HepG2 (cell line): Measurements from ENCODE around the gene CDKN1C. TPM values are rescaled to one million over a fixed set of nuclear protein-coding genes. Genes with fewer than 3 reads are reported as not detected.

Experiments used
- ATAC-seq: fragments of 200-7000 bp; cut with Tn5 transposase; 3 replicates; pipeline ENCODE4 v1.9.1; 2020; ENCODE audit warnings: mild to moderate bottlenecking, moderate library complexity
- BruUV-seq: library from RNA; stranded (reverse); fragments of 400-500 nt; replicated peaks from 2 replicates; lab custom pipeline; 2021; lab: Mats Ljungman, UMichigan
- CTCF ChIA-PET: fragments of 300-600 bp; formaldehyde crosslinking; extraction: SDS; loops from one replicate; lab custom pipeline; 2021; ENCODE audit warnings: low total read pairs, inconsistent platforms, low intra/inter-chr PET ratio; lab: Yijun Ruan, JAX
- POLR2A ChIA-PET: fragments of 350-600 bp; sonication (Branson Sonifier 250); formaldehyde crosslinking; loops from one replicate; lab custom pipeline; 2020; ENCODE audit warnings: antibody characterized with exemption, inconsistent platforms; lab: Yijun Ruan, JAX
- DNase-seq: peaks from one replicate; pipeline ENCODE4 v3.0.0-alpha.2; 2015; ENCODE audit warnings: low spot score
- FAIRE-seq: peaks from 3 replicates; lab custom pipeline; 2011; peaks lifted over from hg19 to GRCh38; lab: Jason Lieb, UNC
- H2AFZ ChIP-seq: one replicate; pipeline ENCODE4 v1.6.1; 2011; ENCODE audit warnings: low read length, inconsistent platforms
- H3K27ac ChIP-seq: fragments of 300-600 bp; 3 replicates; pipeline ENCODE4 v1.8.0; 2011; ENCODE audit warnings: mixed run types, mild to moderate bottlenecking, mixed read lengths, low read length, inconsistent platforms; ENCODE audit not compliant: insufficient read depth; ENCODE audit errors: extremely low read length
- H3K27me3 ChIP-seq, 2 experiments: fragments of 200-600 bp in 1 of 2; 2 replicates in 1 of 2; 3 replicates in 1 of 2; pipeline versions ENCODE4 v1.6.0 to v1.8.0; 2011; ENCODE audit warnings: low read length in 2 of 2, mild to moderate bottlenecking in 2 of 2, moderate library complexity in 2 of 2, inconsistent platforms in 1 of 2; ENCODE audit not compliant: insufficient read depth in 2 of 2, control insufficient read depth in 1 of 2
- H3K36me3 ChIP-seq, 2 experiments: fragments of 200-600 bp in 1 of 2; replicated peaks in 1 of 2; 2 replicates in 1 of 2; 3 replicates in 1 of 2; pipeline versions ENCODE4 v1.5.1 to v1.8.0; 2011; ENCODE audit warnings: low read length in 2 of 2, inconsistent platforms in 1 of 2; ENCODE audit not compliant: insufficient read depth in 2 of 2, control insufficient read depth in 1 of 2
- H3K4me1 ChIP-seq: 2 replicates; pipeline ENCODE4 v1.5.1; 2012; ENCODE audit warnings: low read length, inconsistent platforms; ENCODE audit not compliant: insufficient read depth
- H3K4me2 ChIP-seq: 2 replicates; pipeline ENCODE4 v1.6.0; 2011; ENCODE audit warnings: low read depth, low read length, inconsistent platforms
- H3K4me3 ChIP-seq, 3 experiments: fragments of 200-600 bp in 1 of 3; sonication (generic), shearing (Covaris generic) in 1 of 3; replicated peaks in 1 of 3; 2 replicates each; pipeline ENCODE4 v1.5.1; 2011 to 2016; ENCODE audit warnings: low read length in 3 of 3, inconsistent platforms in 2 of 3, low read depth in 2 of 3, mild to moderate bottlenecking in 2 of 3, control low read depth in 1 of 3, mixed read lengths in 1 of 3; ENCODE audit not compliant: insufficient read depth in 1 of 3
- H3K79me2 ChIP-seq: one replicate; pipeline ENCODE4 v1.6.1; 2011; ENCODE audit warnings: low read length, inconsistent platforms; ENCODE audit not compliant: insufficient read depth
- H3K9ac ChIP-seq: 2 replicates; pipeline ENCODE4 v1.6.0; 2011; ENCODE audit warnings: mild to moderate bottlenecking, low read depth, low read length, inconsistent platforms; ENCODE audit not compliant: insufficient read depth
- H3K9me3 ChIP-seq: 2 replicates; pipeline ENCODE4 v1.5.1; 2012; ENCODE audit warnings: mild to moderate bottlenecking, low read length
- H4K20me1 ChIP-seq: 2 replicates; pipeline ENCODE4 v1.6.0; 2011; ENCODE audit warnings: inconsistent platforms, mild to moderate bottlenecking, low read length, moderate library complexity; ENCODE audit not compliant: insufficient read depth
- CREM ChIP-seq, 2 experiments: sonication (generic) in 1 of 2; formaldehyde crosslinking in 1 of 2; IDR thresholded peaks; 2 replicates each; pipeline versions ENCODE4 v1.4.0 to v1.6.1; 2016 to 2020; ENCODE audit warnings: antibody characterized with exemption in 1 of 2, mild to moderate bottlenecking in 1 of 2, missing genetic modification reagents in 1 of 2
- HOXA9 ChIP-seq: sonication (generic); formaldehyde crosslinking; IDR thresholded peaks from 2 replicates; pipeline ENCODE4 v1.8.1; 2022; ENCODE audit warnings: missing genetic modification reagents, mild to moderate bottlenecking, moderate library complexity, borderline replicate concordance
- KLF6 ChIP-seq: IDR thresholded peaks from 2 replicates; pipeline ENCODE4 v1.8.0; 2016; ENCODE audit warnings: missing biosample characterization, missing genetic modification reagents
- NAIF1 ChIP-seq: sonication (generic); formaldehyde crosslinking; IDR thresholded peaks from 2 replicates; pipeline ENCODE4 v1.5.0; 2020; ENCODE audit warnings: mild to moderate bottlenecking, missing genetic modification reagents, borderline replicate concordance
- NR2F6 ChIP-seq, 2 experiments: IDR thresholded peaks; 2 replicates each; pipeline ENCODE4 v1.6.1; 2016; ENCODE audit warnings: antibody characterized with exemption in 1 of 2, mild to moderate bottlenecking in 1 of 2
- WGBS: methylation state at CpG from one replicate; pipeline ENCODE4 v1.1.6; 2017; ENCODE audit warnings: low lambda C conversion rate; 5-methylcytosine and 5-hydroxymethylcytosine counted together
- in situ Hi-C: cut with HindIII; loops from 2 replicates; pipeline ENCODE4 v1.10.0; 2017; ENCODE audit warnings: low pct_unique_long_range_greater_than_20kb; ENCODE audit not compliant: extremely low pct_ligation_motif_present
- intact Hi-C: fragments of 100-400 bp; cut with micrococcal nuclease; formaldehyde crosslinking; loops from one replicate; pipeline ENCODE4 v1.10.0; 2022; ENCODE audit not compliant: unreplicated experiment
- polyA plus RNA-seq, 8 experiments: library from polyadenylated mRNA; depleted of rRNA in 3 of 8; stranded (reverse) in 7 of 8; unstranded in 1 of 8; fragments of >200 nt; fragmentation: Illumina TruSeq in 4 of 8; extraction: Trizol in 4 of 8; gene quantifications; 2 replicates each; pipeline versions ENCODE4 v1.2.1 to v1.2.3, GENCODE V29; 2011 to 2016; ENCODE audit warnings: low read depth in 4 of 8, missing spikeins in 1 of 8, mixed read lengths in 1 of 8; ENCODE audit not compliant: insufficient read depth in 1 of 8
- total RNA-seq, 5 experiments: library from RNA; depleted of rRNA; stranded (reverse); fragments of >200 nt; fragmentation: Illumina TruSeq; extraction: Trizol; gene quantifications; 2 replicates each; pipeline ENCODE4 v1.2.3, GENCODE V29; 2016; ENCODE audit warnings: low read depth in 1 of 5
- TF ChIP-seq, protein P1 (sequence below): sonication (generic); formaldehyde crosslinking; IDR thresholded peaks from 2 replicates; pipeline ENCODE4 v1.4.0; 2020; ENCODE audit warnings: missing genetic modification reagents
- TF ChIP-seq, protein P2 (sequence below): sonication (generic); formaldehyde crosslinking; IDR thresholded peaks from 2 replicates; pipeline ENCODE4 v1.5.0; 2020; ENCODE audit warnings: missing genetic modification reagents

Gene CDKN1C
- total and polyA plus RNA-seq, 2 of the 13 experiments (the other 11 are each of a cell fraction or from before 2014, with no cell fraction given), result not detected

DNA sequence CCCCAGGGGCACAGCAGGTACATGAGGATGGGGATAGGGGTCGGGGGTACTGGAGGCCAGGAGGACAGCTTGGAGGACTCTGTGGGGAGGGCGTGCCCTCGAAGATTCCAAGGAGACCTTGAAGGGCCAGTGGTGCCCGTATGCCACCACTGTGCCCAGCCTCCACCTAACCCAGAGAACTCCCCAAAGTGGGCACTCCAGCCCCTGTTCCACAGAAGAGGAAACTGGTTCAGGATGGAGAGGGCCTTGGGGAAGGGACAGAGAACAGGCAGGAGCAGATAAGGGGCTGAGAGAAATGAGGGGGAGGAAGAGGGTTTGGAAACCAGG, 45.8 kb upstream of the CDKN1C start:
- FAIRE-seq, result no peak
- no peak overlapping the region for H3K9ac ChIP-seq

More for the DNA sequence above, 45.8 kb upstream of the CDKN1C start:
- Histone ChIP-seq H2AFZ (no peak overlapping the region), H3K27me3 (peaks cover 7 to 32% of the 10 kb centered on the region in 2 experiments), H4K20me1 (no peaks in the 10 kb centered on the region), H3K9me3 (no peaks in the 10 kb centered on the region), H3K4me3 (no peak overlapping the region), H3K79me2 (no peaks in the 10 kb centered on the region), H3K4me2 (no peak overlapping the region), H3K4me1 (peaks cover 11% of the 10 kb centered on the region), H3K36me3 (no peaks in the 10 kb centered on the region), H3K27ac (no peak overlapping the region)
- ChIA-PET POLR2A (interaction anchor here (0.8 to 0.9 kb wide), 2 partner anchors 12 to 29 kb away, joined by 3 read pairs; no protein-coding TSS in a partner anchor), CTCF (interaction anchor here (1.3 to 1.7 kb wide), 4 partner anchors 28 to 399 kb away, joined by 3 to 15 read pairs (median 8); no protein-coding TSS in a partner anchor)
- no peak for ATAC-seq
- BruUV-seq, result no TSS peak
- intact Hi-C loops, result no loop called here
- WGBS, result 39% methylated on average over 4 of the region's 4 CpGs
- no peak for DNase-seq
- in situ Hi-C loops, result no loop called here
- TF ChIP-seq NAIF1 (CRISPR knock-in tag), result no peak
- no peak for TF ChIP-seq NR2F6 (IDR thresholded peaks at IDR 0.05)
- no peak for TF ChIP-seq NR2F6 (CRISPR knock-in tag; IDR thresholded peaks at IDR 0.05)
- no peak for TF ChIP-seq CREM (IDR thresholded peaks at IDR 0.05)
- no peak for TF ChIP-seq CREM (CRISPR knock-in tag; IDR thresholded peaks at IDR 0.05)
- TF ChIP-seq HOXA9 (CRISPR knock-in tag), result no peak
- TF ChIP-seq, protein P1, sequence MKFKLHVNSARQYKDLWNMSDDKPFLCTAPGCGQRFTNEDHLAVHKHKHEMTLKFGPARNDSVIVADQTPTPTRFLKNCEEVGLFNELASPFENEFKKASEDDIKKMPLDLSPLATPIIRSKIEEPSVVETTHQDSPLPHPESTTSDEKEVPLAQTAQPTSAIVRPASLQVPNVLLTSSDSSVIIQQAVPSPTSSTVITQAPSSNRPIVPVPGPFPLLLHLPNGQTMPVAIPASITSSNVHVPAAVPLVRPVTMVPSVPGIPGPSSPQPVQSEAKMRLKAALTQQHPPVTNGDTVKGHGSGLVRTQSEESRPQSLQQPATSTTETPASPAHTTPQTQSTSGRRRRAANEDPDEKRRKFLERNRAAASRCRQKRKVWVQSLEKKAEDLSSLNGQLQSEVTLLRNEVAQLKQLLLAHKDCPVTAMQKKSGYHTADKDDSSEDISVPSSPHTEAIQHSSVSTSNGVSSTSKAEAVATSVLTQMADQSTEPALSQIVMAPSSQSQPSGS (CRISPR knock-in tag), result no peak
- TF ChIP-seq, protein P2, sequence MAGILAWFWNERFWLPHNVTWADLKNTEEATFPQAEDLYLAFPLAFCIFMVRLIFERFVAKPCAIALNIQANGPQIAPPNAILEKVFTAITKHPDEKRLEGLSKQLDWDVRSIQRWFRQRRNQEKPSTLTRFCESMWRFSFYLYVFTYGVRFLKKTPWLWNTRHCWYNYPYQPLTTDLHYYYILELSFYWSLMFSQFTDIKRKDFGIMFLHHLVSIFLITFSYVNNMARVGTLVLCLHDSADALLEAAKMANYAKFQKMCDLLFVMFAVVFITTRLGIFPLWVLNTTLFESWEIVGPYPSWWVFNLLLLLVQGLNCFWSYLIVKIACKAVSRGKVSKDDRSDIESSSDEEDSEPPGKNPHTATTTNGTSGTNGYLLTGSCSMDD (CRISPR knock-in tag), result no peak
- no peak for TF ChIP-seq KLF6 (CRISPR knock-in tag)
